HG02885 (cell line): ENCODE data around the gene TIGAR.

ENCODE experiments used
- ATAC-seq: cut with Tn5 transposase; IDR thresholded peaks from one replicate; pipeline ENCODE4 v1.9.1; 2021; ENCODE audit warnings: mild to moderate bottlenecking; ENCODE audit not compliant: unreplicated experiment, poor library complexity

The TIGAR gene

GRCh38 chr12:4282103-4282891 lies 38.7 kb upstream of the TIGAR start:
- no peak for ATAC-seq

- ATAC-seq: no peak
Observed at GRCh38 chr12:4282892-4283511, 38.0 kb upstream of the TIGAR start.

- ATAC-seq: no peak
Observed at GRCh38 chr12:4283512-4284255, 37.3 kb upstream of the TIGAR start.

GRCh38 chr12:4284306-4284705 lies 36.7 kb upstream of the TIGAR start:
- no peak for ATAC-seq

GRCh38 chr12:4285070-4285469 lies 35.9 kb upstream of the TIGAR start:
- ATAC-seq: no peak

GRCh38 chr12:4286228-4286627 lies 34.8 kb upstream of the TIGAR start:
- no peak for ATAC-seq

GRCh38 chr12:4286771-4287317 lies 34.2 kb upstream of the TIGAR start:
- no peak for ATAC-seq

GRCh38 chr12:4287325-4288211 lies 33.4 kb upstream of the TIGAR start:
- no peak for ATAC-seq

GRCh38 chr12:4288296-4289131 lies 32.5 kb upstream of the TIGAR start:
- ATAC-seq: no peak

- ATAC-seq: no peak
Observed at GRCh38 chr12:4289231-4289878, 31.7 kb upstream of the TIGAR start.

GRCh38 chr12:4289998-4290790 lies 30.8 kb upstream of the TIGAR start:
- no peak for ATAC-seq

GRCh38 chr12:4292341-4293073 lies 28.5 kb upstream of the TIGAR start:
- no peak for ATAC-seq

GRCh38 chr12:4293299-4293965 lies 27.6 kb upstream of the TIGAR start:
- no peak for ATAC-seq

GRCh38 chr12:4293966-4294505 lies 27.0 kb upstream of the TIGAR start:
- no peak for ATAC-seq

GRCh38 chr12:4296751-4297150 lies 24.3 kb upstream of the TIGAR start:
- no peak for ATAC-seq

GRCh38 chr12:4297617-4298016 lies 23.4 kb upstream of the TIGAR start:
- ATAC-seq: no peak
